ENCODE results near the gene CARS1. TPM values are rescaled to one million over a fixed set of nuclear protein-coding genes. Genes with fewer than 3 reads are reported as not detected.

Gene CARS1
- total and polyA plus RNA-seq, 2 donors (not counting 1 experiment from before 2014, with no cell fraction given) = 31.3 to 49.5 TPM

GRCh38 chr11:3041699-3042441, 15.4 kb downstream of the CARS1 start:
- CTCF ChIA-PET = no interaction called here

More at GRCh38 chr11:3041699-3042441, 15.4 kb downstream of the CARS1 start:
- POLR2A ChIA-PET = no interaction called here
- Histone ChIP-seq H4K20me1 (ENCODE audit: control insufficient read depth, insufficient read depth, low read length, poor library complexity, severe bottlenecking) (peaks cover 53% of the 10 kb centered on the region), H3K36me3 (replicated peaks in 1 of 2; ENCODE audit: control extremely low read depth in 1 of 2, control insufficient read depth in 1 of 2, extremely low read depth in 1 of 2, insufficient read depth in 2 of 2, low read length in 1 of 2) (peaks cover 0 to 66% of the 10 kb centered on the region in 2 experiments), H3K4me1 (ENCODE audit: control insufficient read depth in 2 of 2, insufficient read depth in 2 of 2, low read length in 2 of 2) (peaks cover 3 to 8% of the 10 kb centered on the region in 2 donors), H3K9ac (ENCODE audit: low read length) (no peak overlapping the region), H3K27ac (ENCODE audit: low read length in 2 of 2) (no peak overlapping the region), H3K4me2 (replicated peaks; ENCODE audit: low read depth, low read length, poor library complexity, severe bottlenecking) (no peak overlapping the region), H2AFZ (ENCODE audit: insufficient read depth, low read depth, low read length, poor library complexity, severe bottlenecking) (no peak overlapping the region), H3K9me3 (ENCODE audit: control extremely low read depth in 1 of 3, control insufficient read depth in 2 of 3, insufficient read depth in 1 of 3, low read length in 2 of 3) (no peaks in the 10 kb centered on the region), H3K4me3 (ENCODE audit: control extremely low read depth in 1 of 5, extremely low read depth in 1 of 5, insufficient read depth in 1 of 5, low read depth in 2 of 5, low read length in 4 of 5) (no peak overlapping the region), H3K27me3 (replicated peaks in 1 of 4; ENCODE audit: control extremely low read depth in 1 of 4, control insufficient read depth in 3 of 4, insufficient read depth in 4 of 4, low read length in 3 of 4) (no peaks in the 10 kb centered on the region), H3K79me2 (ENCODE audit: control insufficient read depth, insufficient read depth, low read length) (peaks cover 43% of the 10 kb centered on the region)
- H3K4me3 Mint-ChIP-seq = no peak overlapping the region
- no peaks in the 10 kb centered on the region for H3K27me3 Mint-ChIP-seq
- ATAC-seq (ENCODE audit: low read depth) (no peak), DNase-seq (no peak)
- WGBS (ENCODE audit: insufficient coverage) = 98% methylated on average over 17 of the region's 17 CpGs
- no peak for TF ChIP-seq CTCF (IDR thresholded peaks at IDR 0.05)
- no peak for TF ChIP-seq EZH2 (IDR thresholded peaks at IDR 0.05; ENCODE audit: borderline replicate concordance, insufficient read depth, low read depth, low read length, poor library complexity, severe bottlenecking)
- intact Hi-C loops (cut with micrococcal nuclease) = no loop called here
- no peaks in the 10 kb centered on the region for H3K9me3 Mint-ChIP-seq (ENCODE audit: insufficient read depth)
- no peak overlapping the region for H3K27ac Mint-ChIP-seq
- H3K4me1 Mint-ChIP-seq = peaks cover 8% of the 10 kb centered on the region

Measured in B cell (primary cell).